Suprapubic skin (tissue), 3 donors: ENCODE results near the gene APOH.

Experiments
- EP300 ChIP-seq: sonication (generic); formaldehyde crosslinking; IDR thresholded peaks from one replicate; pipeline ENCODE4 v1.6.1; 2017; ENCODE audit warnings: antibody characterized with exemption
- POLR2A ChIP-seq, 2 donors: fragments of 450-650 bp; IDR thresholded peaks; one replicate each; pipeline ENCODE4 v1.6.1; 2017; ENCODE audit warnings: antibody characterized with exemption in 2 of 2, mild to moderate bottlenecking in 2 of 2, moderate library complexity in 2 of 2
- TF ChIP-seq, protein P1 (sequence below), 2 donors: fragments of 200-600 bp in 1 of 2; fragments of 450-650 bp in 1 of 2; sonication (generic) in 1 of 2; IDR thresholded peaks; one replicate each; pipeline ENCODE4 v1.5.1; 2016 to 2019; ENCODE audit warnings: antibody characterized with exemption in 2 of 2, mild to moderate bottlenecking in 1 of 2, moderate library complexity in 1 of 2

DNA sequence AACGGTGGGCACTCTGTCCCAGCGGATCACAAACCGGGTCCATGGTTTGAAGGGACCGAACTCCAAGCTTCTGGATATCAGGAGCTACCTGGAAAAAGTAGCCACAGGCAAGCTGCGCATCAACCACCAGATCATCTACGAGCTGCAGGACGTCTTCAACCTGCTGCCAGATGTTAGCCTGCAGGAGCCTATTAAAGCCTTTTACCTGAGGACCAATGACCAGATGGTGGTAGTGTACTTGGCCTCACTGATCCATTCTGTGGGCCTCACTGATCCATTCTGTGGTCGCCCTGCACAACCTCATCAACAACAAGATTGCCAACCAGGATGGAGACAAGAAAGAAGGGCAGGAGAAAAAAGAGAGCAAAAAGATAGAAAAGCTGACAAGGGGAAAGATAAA is 31.0 kb downstream of the APOH start:
- TF ChIP-seq, protein P1, sequence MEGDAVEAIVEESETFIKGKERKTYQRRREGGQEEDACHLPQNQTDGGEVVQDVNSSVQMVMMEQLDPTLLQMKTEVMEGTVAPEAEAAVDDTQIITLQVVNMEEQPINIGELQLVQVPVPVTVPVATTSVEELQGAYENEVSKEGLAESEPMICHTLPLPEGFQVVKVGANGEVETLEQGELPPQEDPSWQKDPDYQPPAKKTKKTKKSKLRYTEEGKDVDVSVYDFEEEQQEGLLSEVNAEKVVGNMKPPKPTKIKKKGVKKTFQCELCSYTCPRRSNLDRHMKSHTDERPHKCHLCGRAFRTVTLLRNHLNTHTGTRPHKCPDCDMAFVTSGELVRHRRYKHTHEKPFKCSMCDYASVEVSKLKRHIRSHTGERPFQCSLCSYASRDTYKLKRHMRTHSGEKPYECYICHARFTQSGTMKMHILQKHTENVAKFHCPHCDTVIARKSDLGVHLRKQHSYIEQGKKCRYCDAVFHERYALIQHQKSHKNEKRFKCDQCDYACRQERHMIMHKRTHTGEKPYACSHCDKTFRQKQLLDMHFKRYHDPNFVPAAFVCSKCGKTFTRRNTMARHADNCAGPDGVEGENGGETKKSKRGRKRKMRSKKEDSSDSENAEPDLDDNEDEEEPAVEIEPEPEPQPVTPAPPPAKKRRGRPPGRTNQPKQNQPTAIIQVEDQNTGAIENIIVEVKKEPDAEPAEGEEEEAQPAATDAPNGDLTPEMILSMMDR (IDR thresholded peaks at IDR 0.05) = no peak
- no peak for TF ChIP-seq EP300
- TF ChIP-seq POLR2A (IDR thresholded peaks at IDR 0.05) = no peak
